Measurements from ENCODE around the gene RRP36. TPM values are rescaled to one million over a fixed set of nuclear protein-coding genes. Genes with fewer than 3 reads are reported as not detected.
A peak's percentile ranks its signal among the peaks of the same experiment; 100 is the strongest.

The RRP36 gene
- total and polyA plus RNA-seq, 12 donors, result 29.6 to 109 (median 50.7) TPM

GRCh38 chr6:42974919-42975505 lies 46.4 kb upstream of the RRP36 start:
- DNase-seq, result no peak
- peaks cover 16 to 34% of the 10 kb centered on the region in 2 donors for H3K4me1 ChIP-seq (replicated peaks in 1 of 2)
- H3K36me3 ChIP-seq (replicated peaks in 1 of 2), result peaks cover 0 to 6% of the 10 kb centered on the region in 2 donors
- H3K9me3 ChIP-seq (replicated peaks in 1 of 3), result no peaks in the 10 kb centered on the region
- no peak overlapping the region for H3K27ac ChIP-seq
- no peak overlapping the region for H3K4me3 ChIP-seq
- no peak for TF ChIP-seq CTCF (IDR thresholded peaks at IDR 0.05)
- TF ChIP-seq POLR2A (IDR thresholded peaks at IDR 0.05), result no peak
- no peaks in the 10 kb centered on the region for H3K27me3 ChIP-seq
- 84 to 90% (median 88%) methylated on average over 5 of the region's 5 CpGs for WGBS, 4 donors
- intact Hi-C loops (cut with DNase I), result no loop called here

DNA sequence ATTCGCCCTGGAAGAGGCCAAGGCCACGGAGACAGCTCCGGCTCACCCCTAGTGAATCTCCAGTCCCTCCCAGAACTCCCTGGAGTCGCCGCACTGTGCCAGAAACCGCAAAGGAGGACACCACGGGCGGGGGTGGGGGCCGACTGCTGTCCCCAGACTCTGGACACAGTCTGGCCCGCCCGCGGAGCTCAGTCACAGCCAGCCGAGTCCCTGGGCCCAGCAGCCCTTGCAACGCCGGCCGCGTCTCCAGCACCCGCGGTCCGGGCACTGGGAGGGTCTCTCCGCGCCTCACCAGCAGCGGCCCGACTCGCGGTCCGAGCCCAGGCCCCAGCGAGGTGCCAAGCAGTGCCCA lies 43.0 kb upstream of the RRP36 start:
- peak overlapping the region; percentile 90 to 96 (median 94) for H3K27ac ChIP-seq
- peak overlapping the region; percentile 66 to 100 (median 82) for H3K4me3 ChIP-seq
- H3K27me3 ChIP-seq, result no peaks in the 10 kb centered on the region
- H3K36me3 ChIP-seq (replicated peaks in 1 of 2), result peaks cover 0 to 4% of the 10 kb centered on the region in 2 donors
- TF ChIP-seq POLR2A (IDR thresholded peaks at IDR 0.05), result peak in 1 of 2 donors; percentile 51
- no peak for TF ChIP-seq CTCF (IDR thresholded peaks at IDR 0.05)
- DNase-seq, result peak; percentile 55 to 84 (median 83)
- intact Hi-C loops (cut with DNase I), result no loop called here
- H3K4me1 ChIP-seq (replicated peaks in 1 of 2), result peaks cover 15 to 30% of the 10 kb centered on the region in 2 donors
- WGBS, 4 donors, result 1% methylated on average over 28 of the region's 28 CpGs; no CpG with 5 or more reads in 2 of the 4 donors
- H3K9me3 ChIP-seq (replicated peaks in 1 of 3), result no peaks in the 10 kb centered on the region

DNA sequence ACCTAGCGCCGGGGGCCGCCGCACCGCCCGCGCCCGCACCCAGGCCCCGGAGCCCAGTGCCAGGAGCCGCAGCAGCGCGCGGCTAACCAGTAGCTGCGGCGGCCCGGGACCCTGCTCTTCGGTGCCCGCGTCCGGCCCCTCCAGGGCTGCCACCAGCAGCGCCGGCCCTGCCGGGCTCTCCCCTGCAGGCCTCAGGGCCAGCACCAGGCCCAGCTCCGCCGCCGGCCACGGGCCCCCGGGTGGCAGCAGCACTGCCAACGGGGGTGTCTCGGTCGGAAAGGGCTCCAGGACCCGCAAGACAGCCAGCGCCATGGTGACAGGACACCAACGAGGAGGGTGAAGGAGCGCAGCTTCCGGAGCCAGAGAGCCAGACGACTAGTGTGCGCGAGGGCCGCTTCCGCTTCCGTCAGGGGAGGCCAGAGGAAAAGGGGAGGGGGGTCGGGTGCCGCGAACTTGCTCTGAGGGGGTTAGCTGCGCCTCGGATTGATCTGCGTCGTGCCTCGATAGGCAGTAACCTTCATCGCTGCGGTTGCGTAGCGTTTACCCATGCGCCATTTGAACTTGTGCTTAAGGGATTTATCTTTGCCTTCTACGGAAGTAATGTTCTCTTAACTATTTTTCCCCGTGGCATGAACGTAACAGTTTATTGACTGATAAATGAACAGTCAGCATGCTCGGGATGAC lies 42.4 kb upstream of the RRP36 start, which contains the start of gene PEX6:
PEX6 (minus strand) TSS at position 343 of the 684 bp plus-strand sequence; CDS start at position 312, 31 bp downstream.
- Histone ChIP-seq H3K4me1 (replicated peaks in 1 of 2) (peaks cover 20 to 33% of the 10 kb centered on the region in 2 donors), H3K4me3 (peak within 1 kb of the TSS; percentile 66 to 100 (median 82)), H3K9me3 (replicated peaks in 1 of 3) (no peaks in the 10 kb centered on the region), H3K27me3 (no peaks in the 10 kb centered on the region), H3K27ac (peak within 1 kb of the TSS; percentile 90 to 96 (median 94)), H3K36me3 (replicated peaks in 1 of 2) (no peaks in the 10 kb centered on the region)
- peak; percentile 81 to 97 (median 89) for DNase-seq
- intact Hi-C loops (cut with DNase I), result no loop called here
- WGBS, 4 donors, result 0 to 1% (median 0%) methylated on average over 7 to 59 of the region's 59 CpGs
- TF ChIP-seq CTCF (IDR thresholded peaks at IDR 0.05) (no peak), POLR2A (IDR thresholded peaks at IDR 0.05) (peak; percentile 47 to 55)

- peak in 2 of 7 donors; percentile 44 to 47 for DNase-seq
- TF ChIP-seq POLR2A (IDR thresholded peaks at IDR 0.05), result no peak
- TF ChIP-seq CTCF (IDR thresholded peaks at IDR 0.05), result no peak
- intact Hi-C loops (cut with DNase I), result no loop called here
- no peaks in the 10 kb centered on the region for H3K9me3 ChIP-seq (replicated peaks in 1 of 3)
- peak overlapping the region in 3 of 4 donors; percentile 66 to 100 (median 74) for H3K4me3 ChIP-seq
- no peaks in the 10 kb centered on the region for H3K27me3 ChIP-seq
- H3K27ac ChIP-seq, result peak overlapping the region; percentile 90 to 96 (median 94)
- peaks cover 21 to 33% of the 10 kb centered on the region in 2 donors for H3K4me1 ChIP-seq (replicated peaks in 1 of 2)
- H3K36me3 ChIP-seq (replicated peaks in 1 of 2), result no peaks in the 10 kb centered on the region
- 28 to 36% (median 31%) methylated on average over 9 of the region's 9 CpGs for WGBS, 4 donors
These were observed 41.8 kb upstream of the RRP36 start for GRCh38 chr6:42979523-42980177.
